HS-5 (cell line): ENCODE measurements around the gene CCDC142.

ENCODE experiments used
- DNase-seq: peaks from one replicate; pipeline ENCODE4 v3.0.0-alpha.2; 2012; ENCODE audit warnings: low read depth

Gene CCDC142

GRCh38 chr2:74514368-74515270 lies 31.8 kb upstream of the CCDC142 start, which contains the start of gene TLX2:
TSS of gene TLX2 (plus strand) at chr2:74514450. CDS start at chr2:74514807, 357 bp downstream.
- DNase-seq, result no peak

GRCh38 chr2:74513605-74514367 lies 31.0 kb upstream of the CCDC142 start:
- no peak for DNase-seq

- no peak for DNase-seq
These were observed 30.2 kb upstream of the CCDC142 start for GRCh38 chr2:74512744-74513604.

- DNase-seq, result no peak
These were observed 28.5 kb upstream of the CCDC142 start for GRCh38 chr2:74511104-74511989.

- DNase-seq, result no peak
These were observed 27.5 kb upstream of the CCDC142 start for GRCh38 chr2:74510272-74510671.

- DNase-seq, result no peak
These were observed 25.2 kb upstream of the CCDC142 start for GRCh38 chr2:74507926-74508520.

- DNase-seq, result peak; percentile 95
These were observed 24.5 kb upstream of the CCDC142 start, which contains the start of gene PCGF1 for GRCh38 chr2:74507145-74507925. TSS of gene PCGF1 (minus strand) at chr2:74507695. CDS start at chr2:74507668, 27 bp downstream.

GRCh38 chr2:74505448-74506246 lies 22.8 kb upstream of the CCDC142 start:
- no peak for DNase-seq

- no peak for DNase-seq
These were observed 21.8 kb upstream of the CCDC142 start for GRCh38 chr2:74504591-74504990.

GRCh38 chr2:74503506-74504475 lies 21.0 kb upstream of the CCDC142 start:
- no peak for DNase-seq

- DNase-seq, result no peak
These were observed 20.1 kb upstream of the CCDC142 start for GRCh38 chr2:74502720-74503505.

GRCh38 chr2:74502147-74502719 lies 19.4 kb upstream of the CCDC142 start:
- no peak for DNase-seq

GRCh38 chr2:74501335-74502071 lies 18.7 kb upstream of the CCDC142 start:
- no peak for DNase-seq

GRCh38 chr2:74500578-74500946 lies 17.8 kb upstream of the CCDC142 start:
- DNase-seq, result no peak

- DNase-seq, result no peak
These were observed 17.3 kb upstream of the CCDC142 start for GRCh38 chr2:74499940-74500577.
